GM21381 (cell line): Measurements from ENCODE around the gene KCNJ14.

ENCODE experiments used
- ATAC-seq: cut with Tn5 transposase; IDR thresholded peaks from one replicate; pipeline ENCODE4 v1.9.1; 2021; ENCODE audit warnings: mild to moderate bottlenecking, moderate library complexity; ENCODE audit not compliant: unreplicated experiment

Gene KCNJ14

GRCh38 chr19:48502350-48503018 lies 47.1 kb downstream of the KCNJ14 start:
- ATAC-seq = no peak

GRCh38 chr19:48506138-48506733 lies 50.9 kb downstream of the KCNJ14 start:
- ATAC-seq = no peak

- ATAC-seq = no peak
These were observed 52.6 kb downstream of the KCNJ14 start for GRCh38 chr19:48507911-48508439.

- ATAC-seq = no peak
These were observed 53.5 kb downstream of the KCNJ14 start for GRCh38 chr19:48508729-48509411.

GRCh38 chr19:48509467-48510194 lies 54.3 kb downstream of the KCNJ14 start:
- ATAC-seq = no peak

- ATAC-seq = no peak
These were observed 55.3 kb downstream of the KCNJ14 start for GRCh38 chr19:48510421-48511268.

GRCh38 chr19:48511321-48511731 lies 56.0 kb downstream of the KCNJ14 start:
- no peak for ATAC-seq

GRCh38 chr19:48511800-48512503 lies 56.6 kb downstream of the KCNJ14 start, which contains the start of gene LMTK3:
Gene LMTK3, minus strand, starts transcription at chr19:48511835. Its CDS starts 259 bp downstream, at chr19:48511576.
- no peak for ATAC-seq

GRCh38 chr19:48512504-48513288 lies 57.3 kb downstream of the KCNJ14 start:
- no peak for ATAC-seq

- ATAC-seq = peak; percentile 52
These were observed 58.1 kb downstream of the KCNJ14 start for GRCh38 chr19:48513289-48514122.

- ATAC-seq = no peak
These were observed 58.7 kb downstream of the KCNJ14 start for GRCh38 chr19:48514123-48514458.

GRCh38 chr19:48516536-48516935 lies 61.2 kb downstream of the KCNJ14 start:
- no peak for ATAC-seq
